Measurements from ENCODE around the gene GLOD4.
A peak's percentile ranks its signal among the peaks of the same experiment; 100 is the strongest.

GLOD4 gene

GRCh38 chr17:731644-732066 lies 50.4 kb downstream of the GLOD4 start:
- H3K4me1 ChIP-seq (ENCODE audit: control insufficient read depth in 1 of 2, insufficient read depth in 1 of 2, low read depth in 1 of 2, low read length in 1 of 2), result peaks cover 26 to 27% of the 10 kb centered on the region in 2 experiments
- H3K4me3 ChIP-seq (ENCODE audit: low read depth in 1 of 2, low read length in 1 of 2), result peak overlapping the region; percentile 55 to 72
- no peaks in the 10 kb centered on the region for H3K36me3 ChIP-seq
- H3K9me3 ChIP-seq, result no peaks in the 10 kb centered on the region
- TF ChIP-seq CTCF (IDR thresholded peaks at IDR 0.05), result no peak
- H3K27ac ChIP-seq, result no peak overlapping the region
- peaks cover 42% of the 10 kb centered on the region for H3K27me3 ChIP-seq

DNA sequence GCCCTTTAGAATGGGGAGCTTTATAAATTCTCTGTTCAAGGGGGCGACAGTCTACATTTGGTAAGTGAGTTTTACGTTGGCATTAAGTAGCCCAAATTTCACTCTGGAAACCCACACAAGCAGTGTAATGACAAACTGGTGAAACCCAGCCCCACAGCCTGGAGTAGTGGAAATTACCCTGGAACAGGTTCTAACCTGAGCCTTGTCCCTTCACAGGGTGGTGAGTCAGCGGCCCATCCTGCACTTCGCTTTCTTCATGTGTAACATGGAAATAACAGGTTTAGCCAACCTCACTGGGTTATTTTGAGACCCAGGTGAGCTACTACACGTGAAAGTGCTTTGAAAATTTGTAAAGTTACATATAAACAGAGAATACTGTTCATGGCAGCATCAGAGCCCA lies 53.2 kb downstream of the GLOD4 start:
- Histone ChIP-seq H3K9me3 (no peaks in the 10 kb centered on the region), H3K27me3 (peaks cover 38% of the 10 kb centered on the region)
- no peak for TF ChIP-seq CTCF (IDR thresholded peaks at IDR 0.05)

GRCh38 chr17:726271-726919 lies 55.7 kb downstream of the GLOD4 start:
- Histone ChIP-seq H3K27me3 (peaks cover 12% of the 10 kb centered on the region), H3K36me3 (no peaks in the 10 kb centered on the region), H3K9me3 (no peaks in the 10 kb centered on the region), H3K4me3 (ENCODE audit: low read depth in 1 of 2, low read length in 1 of 2) (peak overlapping the region in 1 of 2 experiments; percentile 29), H3K4me1 (ENCODE audit: control insufficient read depth in 1 of 2, insufficient read depth in 1 of 2, low read depth in 1 of 2, low read length in 1 of 2) (peaks cover 21 to 27% of the 10 kb centered on the region in 2 experiments), H3K27ac (peak overlapping the region; percentile 80)
- TF ChIP-seq CTCF (IDR thresholded peaks at IDR 0.05), result no peak

More for the DNA sequence above, 53.2 kb downstream of the GLOD4 start:
- peaks cover 37 to 39% of the 10 kb centered on the region in 2 experiments for H3K4me1 ChIP-seq (ENCODE audit: control insufficient read depth in 1 of 2, insufficient read depth in 1 of 2, low read depth in 1 of 2, low read length in 1 of 2)
- no peaks in the 10 kb centered on the region for H3K36me3 ChIP-seq
- H3K27ac ChIP-seq, result no peak overlapping the region
- H3K4me3 ChIP-seq (ENCODE audit: low read depth in 1 of 2, low read length in 1 of 2), result no peak overlapping the region

DNA sequence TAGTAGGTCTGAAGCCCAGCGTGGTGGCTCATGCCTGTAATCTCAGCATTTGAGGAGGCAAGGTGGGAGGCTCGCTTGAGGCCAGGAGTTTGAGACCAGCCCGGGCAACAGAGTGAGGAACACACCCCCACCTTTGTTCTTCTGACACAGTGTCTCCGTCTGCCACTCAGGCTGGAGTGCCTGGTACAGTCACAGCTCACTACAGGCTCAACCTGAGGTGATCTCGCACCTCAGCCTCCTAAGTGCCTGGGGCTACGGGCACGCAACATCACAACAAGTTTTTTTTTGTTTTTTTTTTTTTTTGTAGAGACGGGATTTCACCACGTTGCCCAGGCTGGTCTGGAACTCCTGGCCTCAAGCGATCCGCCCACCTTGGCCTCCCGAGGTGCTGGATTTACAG lies 56.3 kb downstream of the GLOD4 start:
- Histone ChIP-seq H3K4me1 (ENCODE audit: control insufficient read depth in 1 of 2, insufficient read depth in 1 of 2, low read depth in 1 of 2, low read length in 1 of 2) (peaks cover 19 to 23% of the 10 kb centered on the region in 2 experiments), H3K27me3 (peaks cover 6% of the 10 kb centered on the region), H3K36me3 (no peaks in the 10 kb centered on the region), H3K9me3 (no peaks in the 10 kb centered on the region), H3K4me3 (ENCODE audit: low read depth in 1 of 2, low read length in 1 of 2) (no peak overlapping the region), H3K27ac (peak overlapping the region; percentile 80)
- no peak for TF ChIP-seq CTCF (IDR thresholded peaks at IDR 0.05)

- TF ChIP-seq CTCF (IDR thresholded peaks at IDR 0.05), result no peak
- H3K9me3 ChIP-seq, result no peaks in the 10 kb centered on the region
- H3K4me1 ChIP-seq (ENCODE audit: control insufficient read depth in 1 of 2, insufficient read depth in 1 of 2, low read depth in 1 of 2, low read length in 1 of 2), result peaks cover 19 to 23% of the 10 kb centered on the region in 2 experiments
- no peaks in the 10 kb centered on the region for H3K27me3 ChIP-seq
- H3K36me3 ChIP-seq, result no peaks in the 10 kb centered on the region
- H3K4me3 ChIP-seq (ENCODE audit: low read depth in 1 of 2, low read length in 1 of 2), result no peak overlapping the region
- no peak overlapping the region for H3K27ac ChIP-seq
These were observed 57.0 kb downstream of the GLOD4 start for GRCh38 chr17:725084-725483.
